A549 (cell line): Measurements from ENCODE around the gene CYSRT1. TPM values are rescaled to one million over a fixed set of nuclear protein-coding genes. Genes with fewer than 3 reads are reported as not detected.

Experiments used
- ATAC-seq, 2 experiments: fragments of 200-7000 bp in 1 of 2; fragments of >200 bp in 1 of 2; cut with Nextera tagmentation in 1 of 2; cut with Tn5 transposase in 1 of 2; 3 replicates each; pipeline versions ENCODE4 v1.8.0 to v1.9.1; 2018 to 2020; ENCODE audit warnings: mild to moderate bottlenecking in 1 of 2, moderate library complexity in 1 of 2
- CTCF ChIA-PET: fragments of 300-600 bp; sonication (Branson Sonifier 250); formaldehyde crosslinking; extraction: SDS; loops from one replicate; lab custom pipeline; 2021; ENCODE audit warnings: antibody characterized with exemption, inconsistent platforms; lab: Yijun Ruan, JAX
- POLR2A ChIA-PET: fragments of 350-600 bp; formaldehyde crosslinking; extraction: SDS; loops from one replicate; lab custom pipeline; 2021; ENCODE audit warnings: antibody characterized with exemption, inconsistent platforms; lab: Yijun Ruan, JAX
- DNase-seq, 2 experiments: peaks; one replicate each; pipeline versions ENCODE4 v3.0.0 to v3.0.0-alpha.2; 2011 to 2016; ENCODE audit warnings: low read depth in 1 of 2, low spot score in 1 of 2
- FAIRE-seq: peaks from 2 replicates; lab custom pipeline; 2011; peaks lifted over from hg19 to GRCh38; lab: Jason Lieb, UNC
- H3K27ac ChIP-seq, 2 experiments: fragments of >200 bp; sonication (Bioruptor Twin); formaldehyde crosslinking; 3 replicates each; pipeline ENCODE4 v1.5.1; 2016 to 2017
- H3K4me1 ChIP-seq: fragments of >200 bp; sonication (Bioruptor Twin); formaldehyde crosslinking; 3 replicates; pipeline ENCODE4 v1.6.1; 2016
- H3K4me2 ChIP-seq: fragments of >200 bp; sonication (Bioruptor Twin); formaldehyde crosslinking; 3 replicates; pipeline ENCODE4 v1.6.1; 2016
- H3K4me3 ChIP-seq: fragments of >200 bp; sonication (Bioruptor Twin); formaldehyde crosslinking; 3 replicates; pipeline ENCODE4 v1.5.1; 2016
- H3K9me3 ChIP-seq: fragments of >200 bp; sonication (Bioruptor Twin); formaldehyde crosslinking; 3 replicates; pipeline ENCODE4 v1.6.1; 2016
- BHLHE40 ChIP-seq: IDR thresholded peaks from 2 replicates; pipeline ENCODE4 v1.6.1; 2012; ENCODE audit warnings: low read depth, low read length, inconsistent platforms
- CBX8 ChIP-seq: fragments of 200-600 bp; sonication (generic); IDR thresholded peaks from 2 replicates; pipeline ENCODE4 v1.6.1; 2016
- CHD4 ChIP-seq: fragments of 200-600 bp; sonication (generic); IDR thresholded peaks from 2 replicates; pipeline ENCODE4 v1.6.1; 2016; ENCODE audit warnings: antibody characterized with exemption, mild to moderate bottlenecking, borderline replicate concordance
- EHF ChIP-seq: fragments of 250-450 bp; sonication (Bioruptor Pico); IDR thresholded peaks from 2 replicates; pipeline ENCODE4 v1.5.0; 2020; ENCODE audit warnings: mild to moderate bottlenecking
- EP300 ChIP-seq, 2 experiments: fragments of >200 bp; sonication (Bioruptor Twin); formaldehyde crosslinking; IDR thresholded peaks; 2 replicates in 1 of 2; 3 replicates in 1 of 2; pipeline ENCODE4 v1.6.1; 2016 to 2017
- GATA3 ChIP-seq: IDR thresholded peaks from 2 replicates; pipeline ENCODE4 v1.6.1; 2012; ENCODE audit warnings: borderline replicate concordance
- HOXB5 ChIP-seq: fragments of 250-450 bp; sonication (Bioruptor Pico); IDR thresholded peaks from 2 replicates; pipeline ENCODE4 v1.5.0; 2020; ENCODE audit warnings: mild to moderate bottlenecking, moderate library complexity
- KDM5A ChIP-seq: fragments of 200-600 bp; sonication (generic); IDR thresholded peaks from 2 replicates; pipeline ENCODE4 v1.6.1; 2016; ENCODE audit warnings: antibody characterized with exemption, mild to moderate bottlenecking
- MAZ ChIP-seq: fragments of 150-350 bp; IDR thresholded peaks from 2 replicates; pipeline ENCODE4 v1.6.1; 2014; ENCODE audit warnings: antibody characterized with exemption, low read depth, low read length, borderline replicate concordance
- NFE2L2 ChIP-seq: fragments of 150-350 bp; conservative IDR thresholded peaks from 2 replicates; pipeline ENCODE4 v1.6.1; 2014; ENCODE audit warnings: low read length
- NPAS2 ChIP-seq: fragments of 250-450 bp; sonication (Bioruptor Pico); IDR thresholded peaks from 2 replicates; pipeline ENCODE4 v1.8.0; 2022; ENCODE audit warnings: mild to moderate bottlenecking, moderate library complexity, borderline replicate concordance
- PBX3 ChIP-seq: IDR thresholded peaks from 2 replicates; pipeline ENCODE4 v1.6.1; 2012
- RAD21 ChIP-seq, 2 experiments: fragments of >200 bp in 1 of 2; sonication (Bioruptor Twin) in 1 of 2; formaldehyde crosslinking in 1 of 2; IDR thresholded peaks in 1 of 2; conservative IDR thresholded peaks in 1 of 2; 2 replicates in 1 of 2; 3 replicates in 1 of 2; pipeline ENCODE4 v1.6.1; 2012 to 2018; ENCODE audit warnings: inconsistent platforms in 1 of 2
- RCOR1 ChIP-seq: fragments of 150-350 bp; IDR thresholded peaks from 2 replicates; pipeline ENCODE4 v1.6.1; 2014; ENCODE audit warnings: antibody characterized with exemption, low read length, low read depth
- RFX5 ChIP-seq: fragments of 450-650 bp; IDR thresholded peaks from 2 replicates; pipeline ENCODE4 v1.7.1; 2014; ENCODE audit warnings: antibody characterized with exemption, mild to moderate bottlenecking, moderate library complexity
- RNF2 ChIP-seq: fragments of 200-600 bp; sonication (generic); IDR thresholded peaks from 2 replicates; pipeline ENCODE4 v1.6.1; 2016; ENCODE audit warnings: low read depth, mild to moderate bottlenecking, antibody characterized with exemption, moderate library complexity, borderline replicate concordance
- ZFP36 ChIP-seq: fragments of 450-650 bp; IDR thresholded peaks from 2 replicates; pipeline ENCODE4 v1.6.1; 2014; ENCODE audit warnings: borderline replicate concordance; ENCODE audit not compliant: partially characterized antibody
- WGBS: methylation state at CpG from one replicate; pipeline ENCODE4 v1.1.6; 2017; ENCODE audit errors: missing lambda C conversion rate; 5-methylcytosine and 5-hydroxymethylcytosine counted together
- polyA plus RNA-seq, 4 experiments: library from polyadenylated mRNA; depleted of rRNA in 3 of 4; stranded (reverse); fragments of >200 nt; fragmentation: RNase III in 1 of 4; extraction: RNeasy Plus Mini Kit Qiagen cat#74134 plus additional on column Dnase treatment in 1 of 4; gene quantifications; 2 replicates in 3 of 4; 3 replicates in 1 of 4; pipeline ENCODE4 v1.2.3, GENCODE V29; 2011 to 2017
- TF ChIP-seq, protein P1 (sequence below): fragments of 150-350 bp; IDR thresholded peaks from 2 replicates; pipeline ENCODE4 v1.6.1; 2014; ENCODE audit warnings: low read depth, mild to moderate bottlenecking, low read length
- TF ChIP-seq, protein P2 (sequence below): fragments of 250-450 bp; sonication (Bioruptor Pico); IDR thresholded peaks from 2 replicates; pipeline ENCODE4 v1.5.0; 2020; ENCODE audit warnings: low read depth, mild to moderate bottlenecking, moderate library complexity
- TF ChIP-seq, protein P3 (sequence below): fragments of >200 bp; sonication (Bioruptor Twin); formaldehyde crosslinking; IDR thresholded peaks from 3 replicates; pipeline ENCODE4 v1.5.1; 2016
- TF ChIP-seq, protein P4 (sequence below): fragments of >200 bp; sonication (Bioruptor Twin); formaldehyde crosslinking; IDR thresholded peaks from 3 replicates; pipeline ENCODE4 v1.6.1; 2016
- TF ChIP-seq, protein P5 (sequence below): fragments of 200-600 bp; sonication (generic); IDR thresholded peaks from 2 replicates; pipeline ENCODE4 v1.6.1; 2016; ENCODE audit warnings: antibody characterized with exemption, mild to moderate bottlenecking, moderate library complexity
- TF ChIP-seq, protein P6 (sequence below): fragments of 250-450 bp; sonication (Bioruptor Pico); IDR thresholded peaks from 2 replicates; pipeline ENCODE4 v1.5.0; 2021; ENCODE audit warnings: mild to moderate bottlenecking, moderate library complexity, borderline replicate concordance

The CYSRT1 gene
- polyA plus RNA-seq, 2 of the 4 experiments (the other 2 are of a cell fraction), result 0.30 to 0.81 TPM

- CTCF ChIA-PET, result interaction anchor here (1.9 to 4.2 kb wide), 2 partner anchors 9 to 35 kb away, joined by 8 to 43 read pairs; no protein-coding TSS in a partner anchor
- ATAC-seq, result no peak
- H3K9me3 ChIP-seq, result no peaks in the 10 kb centered on the region
- WGBS, result 91% methylated on average over 29 of the region's 32 CpGs
- no peak overlapping the region for H3K27ac ChIP-seq
- DNase-seq, result no peak
- no peak overlapping the region for H3K4me2 ChIP-seq
- no peak overlapping the region for H3K4me3 ChIP-seq
- peaks cover 34% of the 10 kb centered on the region for H3K4me1 ChIP-seq
- FAIRE-seq, result no peak
- TF ChIP-seq KDM5A (no peak), RCOR1 (no peak), RNF2 (no peak), NFE2L2 (no peak), MAZ (no peak), RAD21 (conservative IDR thresholded peaks at IDR 0.05 in 1 of 2, IDR thresholded peaks at IDR 0.05 in 1 of 2) (no peak)
- TF ChIP-seq, protein P1, sequence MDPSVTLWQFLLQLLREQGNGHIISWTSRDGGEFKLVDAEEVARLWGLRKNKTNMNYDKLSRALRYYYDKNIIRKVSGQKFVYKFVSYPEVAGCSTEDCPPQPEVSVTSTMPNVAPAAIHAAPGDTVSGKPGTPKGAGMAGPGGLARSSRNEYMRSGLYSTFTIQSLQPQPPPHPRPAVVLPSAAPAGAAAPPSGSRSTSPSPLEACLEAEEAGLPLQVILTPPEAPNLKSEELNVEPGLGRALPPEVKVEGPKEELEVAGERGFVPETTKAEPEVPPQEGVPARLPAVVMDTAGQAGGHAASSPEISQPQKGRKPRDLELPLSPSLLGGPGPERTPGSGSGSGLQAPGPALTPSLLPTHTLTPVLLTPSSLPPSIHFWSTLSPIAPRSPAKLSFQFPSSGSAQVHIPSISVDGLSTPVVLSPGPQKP, result no peak
- POLR2A ChIA-PET, result no interaction called here
Measured at GRCh38 chr9:137270929-137271695, 46.1 kb downstream of the CYSRT1 start.

DNA sequence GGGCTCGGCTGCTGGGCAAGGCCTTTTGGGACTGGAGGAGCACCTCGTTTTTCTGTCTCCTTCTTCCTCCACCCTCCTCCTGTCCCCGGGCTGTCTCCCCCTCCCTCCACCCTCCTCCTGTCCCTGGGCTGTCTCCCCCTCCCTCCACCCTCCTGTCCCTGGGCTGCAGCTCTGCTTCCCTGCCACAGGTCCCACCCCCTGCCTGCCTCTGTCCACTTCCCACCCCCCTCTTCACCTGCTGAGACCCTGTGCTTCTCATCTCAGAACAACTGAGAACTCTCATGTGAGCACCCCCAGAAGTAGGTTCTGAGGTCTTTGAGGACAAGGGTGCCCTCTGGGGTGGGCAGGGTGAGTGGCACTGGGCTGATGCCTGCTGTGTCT lies 46.7 kb downstream of the CYSRT1 start:
- no peak overlapping the region for H3K4me2 ChIP-seq
- ChIA-PET POLR2A (no interaction called here), CTCF (interaction anchor here (1.4 to 4.2 kb wide), 5 partner anchors 10 to 35 kb away, joined by 4 to 43 read pairs (median 7); partner anchors contain the start of gene NRARP)
- 67% methylated on average over 2 of the region's 3 CpGs for WGBS
- ATAC-seq (no peak), DNase-seq (no peak), FAIRE-seq (no peak)
- H3K27ac ChIP-seq, result no peak overlapping the region
- H3K4me1 ChIP-seq, result peaks cover 40% of the 10 kb centered on the region
- no peak overlapping the region for H3K4me3 ChIP-seq
- no peaks in the 10 kb centered on the region for H3K9me3 ChIP-seq
- TF ChIP-seq CHD4 (no peak), CBX8 (no peak), BHLHE40 (no peak), EP300 (IDR thresholded peaks at IDR 0.05) (no peak), RNF2 (no peak), ZFP36 (no peak), EHF (CRISPR knock-in tag) (no peak), PBX3 (no peak), HOXB5 (CRISPR knock-in tag) (no peak), RCOR1 (no peak), GATA3 (no peak), RAD21 (conservative IDR thresholded peaks at IDR 0.05 in 1 of 2, IDR thresholded peaks at IDR 0.05 in 1 of 2) (no peak), NPAS2 (CRISPR knock-in tag) (no peak), RFX5 (no peak)
- TF ChIP-seq, protein P2, sequence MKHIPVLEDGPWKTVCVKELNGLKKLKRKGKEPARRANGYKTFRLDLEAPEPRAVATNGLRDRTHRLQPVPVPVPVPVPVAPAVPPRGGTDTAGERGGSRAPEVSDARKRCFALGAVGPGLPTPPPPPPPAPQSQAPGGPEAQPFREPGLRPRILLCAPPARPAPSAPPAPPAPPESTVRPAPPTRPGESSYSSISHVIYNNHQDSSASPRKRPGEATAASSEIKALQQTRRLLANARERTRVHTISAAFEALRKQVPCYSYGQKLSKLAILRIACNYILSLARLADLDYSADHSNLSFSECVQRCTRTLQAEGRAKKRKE (CRISPR knock-in tag), result no peak
- TF ChIP-seq, protein P3, sequence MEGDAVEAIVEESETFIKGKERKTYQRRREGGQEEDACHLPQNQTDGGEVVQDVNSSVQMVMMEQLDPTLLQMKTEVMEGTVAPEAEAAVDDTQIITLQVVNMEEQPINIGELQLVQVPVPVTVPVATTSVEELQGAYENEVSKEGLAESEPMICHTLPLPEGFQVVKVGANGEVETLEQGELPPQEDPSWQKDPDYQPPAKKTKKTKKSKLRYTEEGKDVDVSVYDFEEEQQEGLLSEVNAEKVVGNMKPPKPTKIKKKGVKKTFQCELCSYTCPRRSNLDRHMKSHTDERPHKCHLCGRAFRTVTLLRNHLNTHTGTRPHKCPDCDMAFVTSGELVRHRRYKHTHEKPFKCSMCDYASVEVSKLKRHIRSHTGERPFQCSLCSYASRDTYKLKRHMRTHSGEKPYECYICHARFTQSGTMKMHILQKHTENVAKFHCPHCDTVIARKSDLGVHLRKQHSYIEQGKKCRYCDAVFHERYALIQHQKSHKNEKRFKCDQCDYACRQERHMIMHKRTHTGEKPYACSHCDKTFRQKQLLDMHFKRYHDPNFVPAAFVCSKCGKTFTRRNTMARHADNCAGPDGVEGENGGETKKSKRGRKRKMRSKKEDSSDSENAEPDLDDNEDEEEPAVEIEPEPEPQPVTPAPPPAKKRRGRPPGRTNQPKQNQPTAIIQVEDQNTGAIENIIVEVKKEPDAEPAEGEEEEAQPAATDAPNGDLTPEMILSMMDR, result no peak
- TF ChIP-seq, protein P4, sequence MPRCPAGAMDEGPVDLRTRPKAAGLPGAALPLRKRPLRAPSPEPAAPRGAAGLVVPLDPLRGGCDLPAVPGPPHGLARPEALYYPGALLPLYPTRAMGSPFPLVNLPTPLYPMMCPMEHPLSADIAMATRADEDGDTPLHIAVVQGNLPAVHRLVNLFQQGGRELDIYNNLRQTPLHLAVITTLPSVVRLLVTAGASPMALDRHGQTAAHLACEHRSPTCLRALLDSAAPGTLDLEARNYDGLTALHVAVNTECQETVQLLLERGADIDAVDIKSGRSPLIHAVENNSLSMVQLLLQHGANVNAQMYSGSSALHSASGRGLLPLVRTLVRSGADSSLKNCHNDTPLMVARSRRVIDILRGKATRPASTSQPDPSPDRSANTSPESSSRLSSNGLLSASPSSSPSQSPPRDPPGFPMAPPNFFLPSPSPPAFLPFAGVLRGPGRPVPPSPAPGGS, result no peak
- TF ChIP-seq, protein P5, sequence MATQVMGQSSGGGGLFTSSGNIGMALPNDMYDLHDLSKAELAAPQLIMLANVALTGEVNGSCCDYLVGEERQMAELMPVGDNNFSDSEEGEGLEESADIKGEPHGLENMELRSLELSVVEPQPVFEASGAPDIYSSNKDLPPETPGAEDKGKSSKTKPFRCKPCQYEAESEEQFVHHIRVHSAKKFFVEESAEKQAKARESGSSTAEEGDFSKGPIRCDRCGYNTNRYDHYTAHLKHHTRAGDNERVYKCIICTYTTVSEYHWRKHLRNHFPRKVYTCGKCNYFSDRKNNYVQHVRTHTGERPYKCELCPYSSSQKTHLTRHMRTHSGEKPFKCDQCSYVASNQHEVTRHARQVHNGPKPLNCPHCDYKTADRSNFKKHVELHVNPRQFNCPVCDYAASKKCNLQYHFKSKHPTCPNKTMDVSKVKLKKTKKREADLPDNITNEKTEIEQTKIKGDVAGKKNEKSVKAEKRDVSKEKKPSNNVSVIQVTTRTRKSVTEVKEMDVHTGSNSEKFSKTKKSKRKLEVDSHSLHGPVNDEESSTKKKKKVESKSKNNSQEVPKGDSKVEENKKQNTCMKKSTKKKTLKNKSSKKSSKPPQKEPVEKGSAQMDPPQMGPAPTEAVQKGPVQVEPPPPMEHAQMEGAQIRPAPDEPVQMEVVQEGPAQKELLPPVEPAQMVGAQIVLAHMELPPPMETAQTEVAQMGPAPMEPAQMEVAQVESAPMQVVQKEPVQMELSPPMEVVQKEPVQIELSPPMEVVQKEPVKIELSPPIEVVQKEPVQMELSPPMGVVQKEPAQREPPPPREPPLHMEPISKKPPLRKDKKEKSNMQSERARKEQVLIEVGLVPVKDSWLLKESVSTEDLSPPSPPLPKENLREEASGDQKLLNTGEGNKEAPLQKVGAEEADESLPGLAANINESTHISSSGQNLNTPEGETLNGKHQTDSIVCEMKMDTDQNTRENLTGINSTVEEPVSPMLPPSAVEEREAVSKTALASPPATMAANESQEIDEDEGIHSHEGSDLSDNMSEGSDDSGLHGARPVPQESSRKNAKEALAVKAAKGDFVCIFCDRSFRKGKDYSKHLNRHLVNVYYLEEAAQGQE, result no peak
- TF ChIP-seq, protein P6, sequence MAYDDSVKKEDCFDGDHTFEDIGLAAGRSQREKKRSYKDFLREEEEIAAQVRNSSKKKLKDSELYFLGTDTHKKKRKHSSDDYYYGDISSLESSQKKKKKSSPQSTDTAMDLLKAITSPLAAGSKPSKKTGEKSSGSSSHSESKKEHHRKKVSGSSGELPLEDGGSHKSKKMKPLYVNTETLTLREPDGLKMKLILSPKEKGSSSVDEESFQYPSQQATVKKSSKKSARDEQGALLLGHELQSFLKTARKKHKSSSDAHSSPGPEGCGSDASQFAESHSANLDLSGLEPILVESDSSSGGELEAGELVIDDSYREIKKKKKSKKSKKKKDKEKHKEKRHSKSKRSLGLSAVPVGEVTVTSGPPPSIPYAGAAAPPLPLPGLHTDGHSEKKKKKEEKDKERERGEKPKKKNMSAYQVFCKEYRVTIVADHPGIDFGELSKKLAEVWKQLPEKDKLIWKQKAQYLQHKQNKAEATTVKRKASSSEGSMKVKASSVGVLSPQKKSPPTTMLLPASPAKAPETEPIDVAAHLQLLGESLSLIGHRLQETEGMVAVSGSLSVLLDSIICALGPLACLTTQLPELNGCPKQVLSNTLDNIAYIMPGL (CRISPR knock-in tag), result no peak
